Pancreas (tissue), 10 donors: ENCODE data around the gene OTULIN. TPM values are rescaled to one million over a fixed set of nuclear protein-coding genes. Genes with fewer than 3 reads are reported as not detected.

ENCODE experiments used
- ATAC-seq, 4 donors: fragments of 200-7000 bp; cut with Tn5 transposase; one replicate each; pipeline versions ENCODE4 v1.8.0 to v1.9.1; 2020; ENCODE audit warnings: mild to moderate bottlenecking in 4 of 4, moderate library complexity in 4 of 4
- DNase-seq, 6 donors: peaks; one replicate each; pipeline ENCODE4 v3.0.0-alpha.2; 2020
- FAIRE-seq: peaks from 2 replicates; lab custom pipeline; 2012; peaks lifted over from hg19 to GRCh38; lab: Jason Lieb, UNC
- H3K27ac ChIP-seq, 4 donors: fragments of 200-600 bp; sonication (generic); 1 replicate in 3 of 4; 2 replicates in 1 of 4; pipeline versions ENCODE4 v1.5.0 to v1.8.0; 2020
- H3K27me3 ChIP-seq, 4 donors: fragments of 200-600 bp; one replicate each; pipeline ENCODE4 v1.8.0; 2021
- H3K36me3 ChIP-seq, 3 donors: fragments of 200-600 bp; sonication (generic) in 1 of 3; one replicate each; pipeline versions ENCODE4 v1.5.0 to v1.8.0; 2020 to 2021
- H3K4me1 ChIP-seq, 3 donors: fragments of 200-600 bp; one replicate each; pipeline ENCODE4 v1.8.0; 2021
- H3K4me3 ChIP-seq, 4 donors: fragments of 200-600 bp; sonication (generic) in 2 of 4; one replicate each; pipeline versions ENCODE4 v1.5.0 to v1.8.0; 2020 to 2021
- H3K9me3 ChIP-seq, 4 donors: fragments of 200-600 bp; one replicate each; pipeline ENCODE4 v1.8.0; 2021
- WGBS, 2 donors: extraction: QIAGEN DNeasy Blood & Tissue Kit; methylation state at CpG; one replicate each; pipeline ENCODE4 v1.1.7; 2013; 5-methylcytosine and 5-hydroxymethylcytosine counted together
- intact Hi-C, 3 donors: fragments of 100-400 bp; cut with DNase I; formaldehyde crosslinking; loops; one replicate each; pipeline versions ENCODE4 v1.11.1 to v1.14.2; 2022
- polyA plus RNA-seq, 2 donors: library from polyadenylated mRNA; stranded (reverse); fragments of 200-250 nt; gene quantifications; one replicate each; pipeline ENCODE4 v1.2.3, GENCODE V29; 2013
- total RNA-seq, 6 donors: library from RNA; stranded (reverse); fragmentation: NEBNext Ultra II Directional in 4 of 6; extraction: Animal tissue kit (Norgen Biotek cat#: 25700) in 4 of 6; gene quantifications; one replicate each; pipeline versions ENCODE4 v1.2.1 to v1.2.4, GENCODE V29; 2021 to 2023
- TF ChIP-seq, protein P1 (sequence below), 4 donors: fragments of 200-600 bp; sonication (generic) in 3 of 4; IDR thresholded peaks; one replicate each; pipeline versions ENCODE4 v1.5.0 to v1.8.0; 2021; ENCODE audit warnings: antibody characterized with exemption in 4 of 4
- donor health status: healthy with polysubstance abuse.
- donor health status: DM: no; HTN: no; CAD: no; lungs with moderate emphysema.
- donor health status: DM: no; HTN: no; CAD: no.
- donor health status: control.
- donor health status: control.
- donor health status: Bipolar disorder and iron deficiency.
- donor health status: DM: yes; HTN: yes; CAD: no.
- donor health status: DM: no; HTN: no; CAD: no.
- donor health status: DM: no; HTN: no; CAD: no.
- donor health status: DM: yes; HTN: yes; CAD: no.

Gene OTULIN
- total and polyA plus RNA-seq, 8 donors: 4.7 to 21.6 (median 11.5) TPM

DNA sequence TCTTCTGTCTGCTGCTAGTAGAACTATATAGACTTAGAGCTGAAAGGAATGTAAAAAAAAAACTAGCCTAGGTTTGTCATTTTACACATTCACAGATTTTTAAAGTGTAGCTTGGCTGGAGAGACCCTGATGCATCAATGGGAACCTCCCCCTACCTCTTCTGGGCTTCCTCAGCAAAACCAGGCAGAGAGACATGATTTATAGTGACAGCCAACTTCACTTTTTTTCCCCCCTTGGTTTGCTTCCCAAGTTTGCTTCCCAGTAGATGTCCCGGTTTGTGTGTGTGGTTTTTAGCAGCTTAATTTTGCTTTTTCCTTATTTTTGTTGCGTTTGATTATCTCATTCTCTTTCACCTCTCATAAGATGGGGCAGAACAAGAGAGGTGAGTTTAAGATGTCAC, 1.8 kb downstream of the OTULIN start:
- DNase-seq (no peak), ATAC-seq (no peak), FAIRE-seq (no peak)
- Histone ChIP-seq H3K9me3 (no peaks in the 10 kb centered on the region), H3K36me3 (no peaks in the 10 kb centered on the region), H3K27ac (no peak overlapping the region), H3K4me3 (no peak overlapping the region), H3K4me1 (peaks cover 13 to 31% (median 21%) of the 10 kb centered on the region in 3 donors), H3K27me3 (no peaks in the 10 kb centered on the region)
- intact Hi-C loops: no loop called here
- TF ChIP-seq, protein P1, sequence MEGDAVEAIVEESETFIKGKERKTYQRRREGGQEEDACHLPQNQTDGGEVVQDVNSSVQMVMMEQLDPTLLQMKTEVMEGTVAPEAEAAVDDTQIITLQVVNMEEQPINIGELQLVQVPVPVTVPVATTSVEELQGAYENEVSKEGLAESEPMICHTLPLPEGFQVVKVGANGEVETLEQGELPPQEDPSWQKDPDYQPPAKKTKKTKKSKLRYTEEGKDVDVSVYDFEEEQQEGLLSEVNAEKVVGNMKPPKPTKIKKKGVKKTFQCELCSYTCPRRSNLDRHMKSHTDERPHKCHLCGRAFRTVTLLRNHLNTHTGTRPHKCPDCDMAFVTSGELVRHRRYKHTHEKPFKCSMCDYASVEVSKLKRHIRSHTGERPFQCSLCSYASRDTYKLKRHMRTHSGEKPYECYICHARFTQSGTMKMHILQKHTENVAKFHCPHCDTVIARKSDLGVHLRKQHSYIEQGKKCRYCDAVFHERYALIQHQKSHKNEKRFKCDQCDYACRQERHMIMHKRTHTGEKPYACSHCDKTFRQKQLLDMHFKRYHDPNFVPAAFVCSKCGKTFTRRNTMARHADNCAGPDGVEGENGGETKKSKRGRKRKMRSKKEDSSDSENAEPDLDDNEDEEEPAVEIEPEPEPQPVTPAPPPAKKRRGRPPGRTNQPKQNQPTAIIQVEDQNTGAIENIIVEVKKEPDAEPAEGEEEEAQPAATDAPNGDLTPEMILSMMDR (IDR thresholded peaks at IDR 0.05): no peak
- 37 to 48% methylated on average over 2 of the region's 2 CpGs for WGBS, 2 donors

DNA sequence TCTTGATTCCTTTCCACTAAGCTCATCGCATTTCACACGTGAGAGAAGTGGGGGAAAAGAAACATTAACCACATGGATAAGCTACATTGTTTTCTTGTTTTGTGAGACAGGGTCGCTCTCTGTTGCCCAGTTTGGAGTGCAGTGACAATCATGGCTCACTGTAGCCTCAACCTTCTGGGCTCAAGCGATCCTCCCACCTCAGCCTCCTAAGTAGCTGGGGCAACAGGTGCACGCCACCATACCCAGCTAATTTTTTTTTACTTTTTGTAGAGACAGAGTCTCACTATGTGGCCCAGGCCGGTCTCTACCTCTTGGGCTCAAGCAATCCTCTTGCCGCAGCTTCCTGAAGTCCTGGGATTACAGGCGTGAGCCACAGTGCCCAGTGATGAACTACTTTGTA, 2.8 kb downstream of the OTULIN start:
- ATAC-seq (no peak), DNase-seq (no peak), FAIRE-seq (no peak)
- intact Hi-C loops: no loop called here
- H3K4me3 ChIP-seq: no peak overlapping the region
- WGBS, 2 donors: 81 to 83% methylated on average over 8 of the region's 8 CpGs
- no peak overlapping the region for H3K27ac ChIP-seq
- no peaks in the 10 kb centered on the region for H3K36me3 ChIP-seq
- H3K4me1 ChIP-seq: peaks cover 21 to 40% (median 26%) of the 10 kb centered on the region in 3 donors
- no peaks in the 10 kb centered on the region for H3K27me3 ChIP-seq
- H3K9me3 ChIP-seq: no peaks in the 10 kb centered on the region
- TF ChIP-seq, protein P1 (IDR thresholded peaks at IDR 0.05): no peak

DNA sequence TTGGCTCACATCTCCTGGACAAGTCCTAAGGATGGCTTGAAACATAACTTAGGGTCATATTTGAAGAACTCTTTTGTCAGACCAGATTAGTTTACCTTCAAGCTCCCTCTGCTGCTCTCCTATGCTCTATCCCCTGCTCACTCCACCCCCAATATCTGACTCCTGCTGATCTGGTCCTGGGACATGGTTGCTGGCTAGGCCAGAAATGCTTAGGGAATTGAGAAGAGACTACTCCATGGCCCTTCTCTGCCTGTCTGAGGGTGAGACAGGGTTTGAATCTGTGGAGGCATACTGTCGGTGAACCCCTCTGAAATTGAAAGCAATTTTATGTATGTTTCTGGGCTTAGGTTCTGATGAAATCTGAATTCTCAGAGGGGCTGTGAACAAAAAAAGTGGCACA, 3.3 kb downstream of the OTULIN start:
- DNase-seq (no peak), FAIRE-seq (no peak), ATAC-seq (no peak)
- Histone ChIP-seq H3K4me1 (peaks cover 21 to 44% (median 26%) of the 10 kb centered on the region in 3 donors), H3K27me3 (no peaks in the 10 kb centered on the region), H3K36me3 (no peaks in the 10 kb centered on the region), H3K27ac (no peak overlapping the region), H3K4me3 (no peak overlapping the region), H3K9me3 (no peaks in the 10 kb centered on the region)
- intact Hi-C loops: no loop called here
- 96 to 100% methylated on average over 1 of the region's 1 CpG for WGBS, 2 donors
- TF ChIP-seq, protein P1 (IDR thresholded peaks at IDR 0.05): no peak

DNA sequence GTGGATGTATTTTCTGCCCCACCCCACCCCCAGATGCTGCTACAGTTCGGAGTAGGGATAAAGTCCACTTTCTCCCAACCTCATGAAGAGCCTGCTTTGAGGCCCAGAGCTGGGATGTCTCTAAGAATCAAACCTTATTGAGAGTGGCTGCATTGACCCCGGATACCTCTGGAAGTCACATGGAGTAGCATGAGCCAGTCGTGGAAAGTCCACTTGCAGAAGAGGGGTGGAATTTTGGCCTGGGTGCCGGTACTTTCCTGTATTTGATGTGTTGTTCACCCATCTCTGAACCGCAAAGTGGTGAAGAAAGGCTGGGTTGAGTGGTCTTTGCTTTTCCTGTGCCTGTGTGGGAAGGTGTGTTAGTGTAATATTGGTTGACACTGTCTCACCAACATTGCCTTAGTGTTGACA, 3.7 kb downstream of the OTULIN start:
- ATAC-seq: no peak
- no peak for FAIRE-seq

DNA sequence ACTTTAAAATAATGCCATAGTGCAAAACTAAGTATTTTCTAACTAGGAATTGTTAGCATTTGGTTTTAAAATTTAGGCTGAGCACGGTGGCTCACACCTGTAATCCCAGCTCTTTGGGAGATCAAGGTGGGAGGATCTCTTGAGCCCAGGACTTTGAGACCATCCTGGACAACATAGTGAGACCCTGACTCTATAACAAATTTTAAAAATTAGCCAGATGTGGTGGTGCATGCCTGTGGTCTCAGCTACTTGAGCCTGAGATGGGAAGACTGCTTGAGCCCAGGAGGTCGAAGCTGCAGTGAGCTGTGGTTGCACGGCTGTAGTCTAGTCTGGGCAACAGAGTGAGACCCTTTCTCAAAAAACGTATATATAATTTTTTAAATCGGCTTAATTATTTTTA, 4.9 kb downstream of the OTULIN start:
- intact Hi-C loops: no loop called here
- TF ChIP-seq, protein P1 (IDR thresholded peaks at IDR 0.05): no peak
- no peak for DNase-seq
- Histone ChIP-seq H3K27me3 (no peaks in the 10 kb centered on the region), H3K4me3 (no peak overlapping the region), H3K36me3 (no peaks in the 10 kb centered on the region), H3K27ac (no peak overlapping the region), H3K9me3 (no peaks in the 10 kb centered on the region), H3K4me1 (peaks cover 21 to 47% (median 26%) of the 10 kb centered on the region in 3 donors)
- ATAC-seq: no peak
- no peak for FAIRE-seq
- whole genome bisulfite sequencing, 2 donors: 86 to 88% methylated on average over 5 of the region's 5 CpGs

More for the DNA sequence above, 3.7 kb downstream of the OTULIN start:
- Histone ChIP-seq H3K4me1 (peaks cover 21 to 48% (median 26%) of the 10 kb centered on the region in 3 donors), H3K27ac (no peak overlapping the region), H3K9me3 (no peaks in the 10 kb centered on the region), H3K4me3 (no peak overlapping the region), H3K27me3 (no peaks in the 10 kb centered on the region), H3K36me3 (no peaks in the 10 kb centered on the region)
- DNase-seq: no peak
- WGBS, 2 donors: 70 to 77% methylated on average over 5 of the region's 5 CpGs
- intact Hi-C loops: no loop called here
- TF ChIP-seq, protein P1 (IDR thresholded peaks at IDR 0.05): no peak
